ENCODE results near the gene IL13RA2. TPM values are rescaled to one million over a fixed set of nuclear protein-coding genes. Genes with fewer than 3 reads are reported as not detected.

IL13RA2 gene
- total RNA-seq (under 1 TPM in 1 of 4 donors, not detected in 3; 0.18 TPM), polyA plus RNA-seq (0.48 TPM)
- long read RNA-seq, donor 1: 0 reads
- long read RNA-seq, donor 2: 0 reads
- long read RNA-seq, donor 3, partial matches to known transcripts: 0 of 2 reads
- long read RNA-seq, donor 3, other reads (novel, unspliced or antisense): 0 of 2 reads
- long read RNA-seq, donor 4, partial matches to known transcripts: 0 of 1 reads
- long read RNA-seq, donor 4, other reads (novel, unspliced or antisense): 0 of 1 reads

GRCh38 chrX:115017455-115017854, at the start of gene IL13RA2:
Gene IL13RA2 (minus strand): TSS chrX:115017616. CDS start chrX:115017269, 347 bp downstream.
- Histone ChIP-seq H3K4me3 (ENCODE audit: low read length) (no peak within 1 kb of the TSS), H3K27me3 (ENCODE audit: control insufficient read depth, insufficient read depth) (no peaks in the 10 kb centered on the region), H3K27ac (ENCODE audit: low read length) (no peak within 1 kb of the TSS), H3K4me1 (ENCODE audit: control insufficient read depth, insufficient read depth, low read length) (no peaks in the 10 kb centered on the region), H3K9me3 (ENCODE audit: control insufficient read depth, low read length) (no peaks in the 10 kb centered on the region)
- WGBS: 77% methylated on average over 11 of the region's 11 CpGs
- intact Hi-C loops (cut with DNase I): no loop called here
- DNase-seq: no peak
- no peak for ATAC-seq

- intact Hi-C loops (cut with DNase I): no loop called here
- DNase-seq: no peak
- Histone ChIP-seq H3K4me1 (ENCODE audit: control insufficient read depth, insufficient read depth, low read length) (no peaks in the 10 kb centered on the region), H3K27me3 (ENCODE audit: control insufficient read depth, insufficient read depth) (no peaks in the 10 kb centered on the region), H3K4me3 (ENCODE audit: low read length) (no peak overlapping the region), H3K27ac (ENCODE audit: low read length) (no peak overlapping the region), H3K9me3 (ENCODE audit: control insufficient read depth, low read length) (no peaks in the 10 kb centered on the region)
- ATAC-seq: no peak
Measured at GRCh38 chrX:115065304-115065703, 47.9 kb upstream of the IL13RA2 start.

- intact Hi-C loops (cut with DNase I): no loop called here
- WGBS: 12% methylated on average over 2 of the region's 2 CpGs
Measured at GRCh38 chrX:115060013-115060412, 42.6 kb upstream of the IL13RA2 start.

GRCh38 chrX:115058276-115058675, 40.9 kb upstream of the IL13RA2 start:
- H3K4me1 ChIP-seq (ENCODE audit: control insufficient read depth, insufficient read depth, low read length): no peaks in the 10 kb centered on the region
- H3K27me3 ChIP-seq (ENCODE audit: control insufficient read depth, insufficient read depth): no peaks in the 10 kb centered on the region
- no peak overlapping the region for H3K27ac ChIP-seq (ENCODE audit: low read length)
- 23% methylated on average over 3 of the region's 3 CpGs for WGBS
- ATAC-seq (peak; percentile 73 to 75), DNase-seq (no peak)
- intact Hi-C loops (cut with DNase I): no loop called here
- no peak overlapping the region for H3K4me3 ChIP-seq (ENCODE audit: low read length)
- H3K9me3 ChIP-seq (ENCODE audit: control insufficient read depth, low read length): no peaks in the 10 kb centered on the region

More at GRCh38 chrX:115060013-115060412, 42.6 kb upstream of the IL13RA2 start:
- H3K9me3 ChIP-seq (ENCODE audit: control insufficient read depth, low read length): no peaks in the 10 kb centered on the region
- ATAC-seq (no peak), DNase-seq (no peak)
- no peaks in the 10 kb centered on the region for H3K27me3 ChIP-seq (ENCODE audit: control insufficient read depth, insufficient read depth)
- no peaks in the 10 kb centered on the region for H3K4me1 ChIP-seq (ENCODE audit: control insufficient read depth, insufficient read depth, low read length)
- no peak overlapping the region for H3K27ac ChIP-seq (ENCODE audit: low read length)
- H3K4me3 ChIP-seq (ENCODE audit: low read length): no peak overlapping the region

- no peak overlapping the region for H3K4me3 ChIP-seq (ENCODE audit: low read length)
- no peaks in the 10 kb centered on the region for H3K9me3 ChIP-seq (ENCODE audit: control insufficient read depth, low read length)
- intact Hi-C loops (cut with DNase I): no loop called here
- 80% methylated on average over 3 of the region's 3 CpGs for WGBS
- H3K27ac ChIP-seq (ENCODE audit: low read length): no peak overlapping the region
- H3K4me1 ChIP-seq (ENCODE audit: control insufficient read depth, insufficient read depth, low read length): no peaks in the 10 kb centered on the region
- no peak for DNase-seq
- no peaks in the 10 kb centered on the region for H3K27me3 ChIP-seq (ENCODE audit: control insufficient read depth, insufficient read depth)
- ATAC-seq: no peak
Measured at GRCh38 chrX:115054876-115055275, 37.5 kb upstream of the IL13RA2 start.

GRCh38 chrX:115053223-115053622, 35.8 kb upstream of the IL13RA2 start:
- Histone ChIP-seq H3K4me1 (ENCODE audit: control insufficient read depth, insufficient read depth, low read length) (no peaks in the 10 kb centered on the region), H3K27me3 (ENCODE audit: control insufficient read depth, insufficient read depth) (no peaks in the 10 kb centered on the region), H3K9me3 (ENCODE audit: control insufficient read depth, low read length) (no peaks in the 10 kb centered on the region), H3K27ac (ENCODE audit: low read length) (no peak overlapping the region), H3K4me3 (ENCODE audit: low read length) (no peak overlapping the region)
- ATAC-seq (no peak), DNase-seq (no peak)
- 24% methylated on average over 1 of the region's 1 CpG for WGBS
- intact Hi-C loops (cut with DNase I): no loop called here

GRCh38 chrX:115047715-115048114, 30.3 kb upstream of the IL13RA2 start:
- no peaks in the 10 kb centered on the region for H3K9me3 ChIP-seq (ENCODE audit: control insufficient read depth, low read length)
- intact Hi-C loops (cut with DNase I): no loop called here
- no peak overlapping the region for H3K27ac ChIP-seq (ENCODE audit: low read length)
- DNase-seq (no peak), ATAC-seq (no peak)
- H3K27me3 ChIP-seq (ENCODE audit: control insufficient read depth, insufficient read depth): no peaks in the 10 kb centered on the region
- no peaks in the 10 kb centered on the region for H3K4me1 ChIP-seq (ENCODE audit: control insufficient read depth, insufficient read depth, low read length)
- no peak overlapping the region for H3K4me3 ChIP-seq (ENCODE audit: low read length)

GRCh38 chrX:115047181-115047580, 29.8 kb upstream of the IL13RA2 start:
- Histone ChIP-seq H3K27ac (ENCODE audit: low read length) (no peak overlapping the region), H3K4me1 (ENCODE audit: control insufficient read depth, insufficient read depth, low read length) (no peaks in the 10 kb centered on the region), H3K9me3 (ENCODE audit: control insufficient read depth, low read length) (no peaks in the 10 kb centered on the region), H3K27me3 (ENCODE audit: control insufficient read depth, insufficient read depth) (no peaks in the 10 kb centered on the region), H3K4me3 (ENCODE audit: low read length) (no peak overlapping the region)
- ATAC-seq (no peak), DNase-seq (no peak)
- intact Hi-C loops (cut with DNase I): no loop called here

GRCh38 chrX:115040417-115040816, 23.0 kb upstream of the IL13RA2 start:
- H3K27me3 ChIP-seq (ENCODE audit: control insufficient read depth, insufficient read depth): no peaks in the 10 kb centered on the region
- H3K27ac ChIP-seq (ENCODE audit: low read length): no peak overlapping the region
- no peak for ATAC-seq
- no peaks in the 10 kb centered on the region for H3K4me1 ChIP-seq (ENCODE audit: control insufficient read depth, insufficient read depth, low read length)
- H3K4me3 ChIP-seq (ENCODE audit: low read length): no peak overlapping the region
- DNase-seq: no peak
- no peaks in the 10 kb centered on the region for H3K9me3 ChIP-seq (ENCODE audit: control insufficient read depth, low read length)
- 86% methylated on average over 4 of the region's 4 CpGs for WGBS
- intact Hi-C loops (cut with DNase I): no loop called here

- no peaks in the 10 kb centered on the region for H3K27me3 ChIP-seq (ENCODE audit: control insufficient read depth, insufficient read depth)
- H3K4me1 ChIP-seq (ENCODE audit: control insufficient read depth, insufficient read depth, low read length): no peaks in the 10 kb centered on the region
- 66% methylated on average over 1 of the region's 1 CpG for WGBS
- DNase-seq: no peak
- no peaks in the 10 kb centered on the region for H3K9me3 ChIP-seq (ENCODE audit: control insufficient read depth, low read length)
- intact Hi-C loops (cut with DNase I): no loop called here
- no peak for ATAC-seq
- no peak overlapping the region for H3K4me3 ChIP-seq (ENCODE audit: low read length)
- H3K27ac ChIP-seq (ENCODE audit: low read length): no peak overlapping the region
Measured at GRCh38 chrX:115038406-115038805, 21.0 kb upstream of the IL13RA2 start.

- DNase-seq: no peak
- WGBS: 46% methylated on average over 1 of the region's 1 CpG
- intact Hi-C loops (cut with DNase I): no loop called here
- no peak overlapping the region for H3K27ac ChIP-seq (ENCODE audit: low read length)
- no peak overlapping the region for H3K4me3 ChIP-seq (ENCODE audit: low read length)
- no peaks in the 10 kb centered on the region for H3K27me3 ChIP-seq (ENCODE audit: control insufficient read depth, insufficient read depth)
- ATAC-seq: no peak
- H3K9me3 ChIP-seq (ENCODE audit: control insufficient read depth, low read length): no peaks in the 10 kb centered on the region
- H3K4me1 ChIP-seq (ENCODE audit: control insufficient read depth, insufficient read depth, low read length): no peaks in the 10 kb centered on the region
Measured at GRCh38 chrX:115036029-115036428, 18.6 kb upstream of the IL13RA2 start.

- H3K27ac ChIP-seq (ENCODE audit: low read length): no peak overlapping the region
- no peaks in the 10 kb centered on the region for H3K27me3 ChIP-seq (ENCODE audit: control insufficient read depth, insufficient read depth)
- intact Hi-C loops (cut with DNase I): no loop called here
- no peaks in the 10 kb centered on the region for H3K9me3 ChIP-seq (ENCODE audit: control insufficient read depth, low read length)
- WGBS: 87% methylated on average over 2 of the region's 2 CpGs
- DNase-seq (no peak), ATAC-seq (no peak)
- H3K4me3 ChIP-seq (ENCODE audit: low read length): no peak overlapping the region
- no peaks in the 10 kb centered on the region for H3K4me1 ChIP-seq (ENCODE audit: control insufficient read depth, insufficient read depth, low read length)
Measured at GRCh38 chrX:115031989-115032388, 14.6 kb upstream of the IL13RA2 start.
